KG1 (cell line): ENCODE data around the gene PPP1R12B.
"Not testable (repeated sequence)": the region's sequence is repeated elsewhere in the genome, so short reads cannot be mapped to it uniquely, and the experiment has no call there.

Experiments used
- DNase-seq: peaks from one replicate; lab custom pipeline; 2025; lab: John Stamatoyannopoulos, UW

Gene PPP1R12B

DNA sequence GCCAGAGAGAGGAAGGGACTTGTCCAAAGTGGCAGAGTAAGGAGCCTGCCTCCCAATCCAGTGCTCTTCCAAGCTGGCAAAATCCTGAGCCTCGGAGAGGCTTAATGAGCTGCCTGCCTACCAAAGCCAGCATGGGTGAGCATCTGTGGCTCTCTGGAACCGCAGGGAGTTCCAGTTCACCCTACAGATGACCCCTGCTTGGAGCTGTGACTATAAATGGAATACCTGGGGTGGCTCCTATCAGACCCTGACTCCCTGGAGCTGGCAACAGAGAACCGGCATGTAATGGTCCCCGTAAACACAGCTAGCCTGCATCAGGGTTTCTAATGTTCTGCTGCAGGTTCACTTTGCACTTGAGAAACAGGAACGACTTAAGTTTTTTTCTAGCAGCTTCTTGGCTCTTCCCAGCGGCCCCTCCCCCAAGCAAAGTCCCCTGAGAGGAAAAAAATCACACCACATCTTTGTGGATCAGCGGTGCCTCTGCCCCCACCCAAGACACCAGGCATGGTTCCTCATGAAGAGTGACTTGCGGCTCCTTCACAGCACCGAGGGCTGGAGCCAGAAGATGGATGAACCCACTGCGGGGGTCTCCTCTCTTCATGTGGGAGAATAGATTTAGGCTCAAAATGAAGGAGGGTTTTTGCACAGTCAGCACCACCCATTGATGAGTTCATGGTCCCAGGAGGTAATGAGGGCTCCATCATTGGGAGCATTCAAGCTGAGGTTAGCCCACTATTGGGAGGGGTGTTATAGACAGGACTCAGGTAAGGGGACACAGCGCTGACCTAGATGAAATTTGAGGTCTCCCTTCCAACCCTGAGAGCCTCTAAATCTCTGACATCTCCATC is 282.8 kb downstream of the PPP1R12B start:
- DNase-seq = no peak

DNA sequence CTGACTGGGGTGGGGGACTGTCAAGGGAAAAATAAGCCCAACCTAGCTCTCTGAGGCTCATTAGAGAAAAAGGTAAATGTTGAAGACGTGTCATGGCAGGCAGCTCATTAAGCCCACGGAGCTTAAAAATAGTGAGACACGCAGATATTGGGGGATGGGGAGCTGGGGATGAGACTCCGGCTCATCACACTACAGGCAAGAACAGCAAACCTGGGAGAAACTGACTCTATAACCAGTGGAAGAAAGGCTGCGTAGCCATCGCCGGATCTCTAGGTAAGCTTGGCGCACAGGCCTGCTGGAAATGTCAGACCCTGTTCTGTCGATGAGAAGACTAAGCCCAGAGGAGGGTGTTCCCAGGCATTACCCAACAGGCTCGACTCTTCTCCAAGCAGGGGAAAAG is 283.7 kb downstream of the PPP1R12B start:
- no peak for DNase-seq

DNA sequence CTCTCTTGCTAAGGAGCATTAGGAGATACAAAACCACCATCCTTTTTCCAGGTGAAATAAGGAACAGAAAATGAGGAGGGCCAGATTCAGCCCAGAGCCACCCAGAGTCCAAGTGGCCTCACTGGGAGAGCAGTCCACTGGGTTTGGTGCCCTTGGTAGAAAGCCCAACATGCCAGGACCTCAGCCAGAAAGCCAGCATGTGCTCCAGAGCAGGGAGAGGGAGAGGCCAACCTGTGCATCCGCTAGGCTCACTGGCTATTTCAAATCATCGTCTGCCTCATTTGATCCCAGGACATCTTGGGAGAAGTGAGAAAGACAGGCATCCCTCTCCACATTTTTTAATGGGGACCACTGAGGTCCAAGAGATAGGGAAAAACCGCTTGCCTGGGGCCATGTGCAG is 287.7 kb downstream of the PPP1R12B start:
- not testable (repeated sequence) for DNase-seq

DNA sequence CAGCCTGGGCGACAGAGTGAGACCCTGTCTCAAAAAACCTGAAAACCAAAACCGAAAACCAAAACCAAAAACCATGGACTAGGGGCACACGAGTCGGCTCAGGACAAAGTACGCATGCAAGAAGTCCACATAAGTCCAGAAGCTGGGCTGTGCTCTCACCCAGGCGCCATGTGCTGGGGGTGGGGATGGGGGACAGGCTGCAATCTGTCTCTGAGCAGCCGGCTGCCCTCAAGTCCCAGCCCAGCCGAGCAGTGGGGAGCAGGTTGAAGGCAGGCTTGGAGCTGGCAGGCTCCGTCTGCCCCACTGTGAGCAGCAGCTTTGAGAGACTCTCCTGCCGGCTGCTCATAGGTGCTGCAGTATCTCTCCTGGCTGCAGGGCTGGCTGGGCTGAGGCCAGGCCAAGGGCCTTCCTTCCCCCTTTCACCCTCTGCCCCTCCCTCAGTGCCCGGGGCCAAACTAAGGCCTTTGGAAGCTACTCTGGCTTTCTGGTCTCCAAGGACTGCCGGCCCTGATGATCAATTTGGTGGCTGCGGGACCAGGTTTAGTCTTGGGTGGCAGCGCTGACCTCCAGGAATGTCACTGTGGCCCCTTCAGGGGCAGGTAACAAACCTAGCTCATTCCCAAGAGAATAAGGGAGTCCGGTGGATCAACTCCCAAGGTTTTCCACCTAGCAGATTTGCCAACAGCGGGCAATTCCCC is 289.0 kb downstream of the PPP1R12B start:
- not testable (repeated sequence) for DNase-seq

DNA sequence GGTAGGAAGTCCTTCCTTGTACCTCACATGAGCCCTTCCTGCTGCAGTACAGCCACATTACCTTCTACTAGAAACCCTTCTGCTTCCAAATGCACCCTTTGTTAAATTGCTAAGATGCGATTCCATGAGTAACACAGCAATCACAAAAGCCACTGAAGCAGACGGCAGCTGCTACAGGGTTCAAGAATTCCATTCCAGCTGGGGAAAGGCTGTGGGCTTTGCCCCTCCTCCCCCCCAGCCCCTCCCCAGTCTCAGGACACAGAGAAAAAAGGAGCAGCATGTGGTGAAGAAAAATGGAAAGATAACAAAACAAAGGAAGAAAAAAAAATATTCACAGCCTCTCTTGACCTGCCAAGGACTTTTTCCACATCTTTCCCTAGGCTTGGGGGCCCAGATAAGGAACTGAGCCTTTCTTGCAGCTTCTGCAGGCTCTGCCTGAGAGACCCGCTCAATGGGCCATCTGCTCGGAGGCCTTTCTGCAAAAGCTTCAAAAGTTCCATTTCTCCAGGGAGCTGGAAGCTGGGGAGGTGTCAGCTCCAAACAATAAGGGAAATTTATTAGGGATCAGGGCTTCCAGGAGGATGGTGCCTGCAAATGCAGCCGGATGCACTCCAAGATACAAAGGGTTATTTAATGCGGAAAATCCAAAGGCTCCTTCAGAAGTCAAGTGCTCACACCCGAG is 289.7 kb downstream of the PPP1R12B start:
- no peak for DNase-seq

DNA sequence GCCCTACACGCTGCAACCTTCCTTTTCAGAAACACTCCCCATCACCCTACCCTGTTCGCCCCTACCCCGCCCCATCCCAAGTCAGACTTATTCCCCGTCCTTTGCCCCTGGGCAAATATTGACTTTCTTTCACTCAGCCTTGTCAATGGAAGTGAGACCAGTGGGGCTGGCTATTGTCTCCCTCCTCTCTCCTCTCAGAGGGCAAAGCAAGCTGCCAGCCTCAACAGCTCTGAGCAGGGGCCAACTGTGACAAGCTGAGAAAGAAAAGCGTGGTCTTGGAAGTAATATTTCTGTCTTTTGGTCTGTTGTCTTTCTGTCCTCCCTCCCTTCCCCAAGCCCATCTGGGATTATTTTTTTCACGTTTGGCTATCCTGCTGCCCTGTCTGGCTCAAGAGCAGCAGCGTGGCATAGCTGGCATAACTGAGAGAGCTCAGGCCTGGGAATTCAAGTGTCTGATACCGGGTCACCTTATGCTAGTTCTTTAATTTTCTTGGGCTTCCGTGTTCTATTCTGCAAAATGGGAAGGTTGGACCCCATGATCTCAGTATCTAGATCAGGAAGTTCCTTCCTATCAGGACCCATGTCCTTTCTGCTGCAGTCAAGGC is 290.3 kb downstream of the PPP1R12B start:
- not testable (repeated sequence) for DNase-seq

DNA sequence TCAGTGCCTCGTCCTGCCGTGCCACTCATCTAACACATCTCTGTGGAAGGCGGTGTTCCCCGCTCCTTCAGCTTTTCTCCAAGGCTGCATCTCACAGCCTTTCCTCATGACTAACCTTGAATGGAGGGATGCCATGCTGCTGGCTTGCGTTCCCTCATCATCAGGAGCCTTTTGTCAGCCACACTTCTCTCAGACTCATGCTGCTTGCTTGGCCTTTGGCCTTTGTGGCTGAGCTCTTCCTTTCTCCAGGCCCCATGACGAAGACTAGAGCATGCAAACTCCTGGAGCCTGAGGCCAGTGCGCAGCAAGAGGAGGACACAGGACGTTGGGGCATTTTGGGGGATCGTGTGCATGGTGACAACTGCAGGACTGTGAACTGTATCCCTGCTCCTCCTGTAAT is 291.0 kb downstream of the PPP1R12B start:
- no peak for DNase-seq

DNA sequence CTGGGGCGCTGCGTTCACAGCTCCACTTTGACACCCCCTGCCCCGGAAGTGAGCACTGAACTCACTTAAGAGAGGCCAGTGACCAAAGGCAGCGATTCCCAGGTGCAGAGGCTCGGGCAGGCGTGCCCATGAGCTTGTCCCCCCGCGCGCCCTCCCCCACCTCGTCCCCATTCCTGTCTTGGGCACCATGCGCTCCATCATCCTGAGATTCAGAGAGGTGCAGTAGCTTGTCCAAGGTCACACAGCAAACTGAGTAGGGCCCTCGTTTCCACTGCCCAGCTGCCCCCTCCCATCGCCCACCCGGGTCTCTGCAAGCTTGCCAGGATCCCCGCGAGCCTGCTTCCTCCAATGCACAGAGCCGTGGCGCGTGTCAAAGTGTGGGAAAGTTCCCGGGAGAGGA is 293.7 kb downstream of the PPP1R12B start:
- DNase-seq = no peak
